Testis (tissue), 2 donors: ENCODE measurements around the gene RNF213.

ENCODE experiments used
- POLR2A ChIP-seq: fragments of 450-650 bp; IDR thresholded peaks from one replicate; pipeline ENCODE4 v1.6.1; 2017; ENCODE audit warnings: antibody characterized with exemption, mild to moderate bottlenecking, moderate library complexity
- TF ChIP-seq, protein P1 (sequence below), 3 experiments: fragments of 450-650 bp in 2 of 3; fragments of 200-600 bp in 1 of 3; sonication (generic) in 1 of 3; IDR thresholded peaks; one replicate each; pipeline ENCODE4 v1.5.1; 2016 to 2019; ENCODE audit warnings: antibody characterized with exemption in 3 of 3, mild to moderate bottlenecking in 2 of 3, moderate library complexity in 1 of 3

DNA sequence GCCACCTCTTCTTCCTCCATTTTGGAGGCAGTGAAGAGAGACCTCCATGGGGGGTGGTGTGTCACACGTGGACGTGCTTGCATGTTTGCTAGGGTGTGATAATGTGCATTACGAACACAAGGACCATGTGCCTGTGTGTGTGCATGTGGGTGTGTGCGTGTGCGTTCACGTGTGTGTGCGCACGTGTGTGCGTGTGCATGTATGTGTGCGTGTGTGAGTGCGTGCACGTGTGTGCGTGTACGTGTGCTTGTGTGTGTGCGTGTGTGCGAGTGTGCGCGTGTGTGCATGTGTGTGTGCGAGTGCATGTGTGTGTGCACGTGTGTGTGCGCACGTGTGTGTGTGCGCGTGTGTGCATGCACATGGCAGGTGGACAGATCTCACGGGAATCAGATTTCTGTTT is 29.5 kb downstream of the RNF213 start:
- TF ChIP-seq POLR2A, result no peak
- TF ChIP-seq, protein P1, sequence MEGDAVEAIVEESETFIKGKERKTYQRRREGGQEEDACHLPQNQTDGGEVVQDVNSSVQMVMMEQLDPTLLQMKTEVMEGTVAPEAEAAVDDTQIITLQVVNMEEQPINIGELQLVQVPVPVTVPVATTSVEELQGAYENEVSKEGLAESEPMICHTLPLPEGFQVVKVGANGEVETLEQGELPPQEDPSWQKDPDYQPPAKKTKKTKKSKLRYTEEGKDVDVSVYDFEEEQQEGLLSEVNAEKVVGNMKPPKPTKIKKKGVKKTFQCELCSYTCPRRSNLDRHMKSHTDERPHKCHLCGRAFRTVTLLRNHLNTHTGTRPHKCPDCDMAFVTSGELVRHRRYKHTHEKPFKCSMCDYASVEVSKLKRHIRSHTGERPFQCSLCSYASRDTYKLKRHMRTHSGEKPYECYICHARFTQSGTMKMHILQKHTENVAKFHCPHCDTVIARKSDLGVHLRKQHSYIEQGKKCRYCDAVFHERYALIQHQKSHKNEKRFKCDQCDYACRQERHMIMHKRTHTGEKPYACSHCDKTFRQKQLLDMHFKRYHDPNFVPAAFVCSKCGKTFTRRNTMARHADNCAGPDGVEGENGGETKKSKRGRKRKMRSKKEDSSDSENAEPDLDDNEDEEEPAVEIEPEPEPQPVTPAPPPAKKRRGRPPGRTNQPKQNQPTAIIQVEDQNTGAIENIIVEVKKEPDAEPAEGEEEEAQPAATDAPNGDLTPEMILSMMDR (IDR thresholded peaks at IDR 0.05), result no peak
